Esophagus muscularis mucosa (tissue), 4 donors: ENCODE data around the gene RNF167. TPM values are rescaled to one million over a fixed set of nuclear protein-coding genes. Genes with fewer than 3 reads are reported as not detected.

Source experiments
- DNase-seq: peaks from one replicate; pipeline ENCODE4 v3.0.0-alpha.2; 2017; ENCODE audit errors: extremely low spot score
- H3K27ac ChIP-seq, 4 donors: fragments of 200-600 bp; sonication (generic); replicated peaks in 1 of 4; 1 replicate in 3 of 4; 2 replicates in 1 of 4; pipeline ENCODE4 v1.5.1; 2016 to 2019; ENCODE audit warnings: mild to moderate bottlenecking in 1 of 4
- H3K27me3 ChIP-seq, 4 donors: fragments of 200-600 bp; sonication (generic); one replicate each; pipeline versions ENCODE4 v1.5.1 to v1.6.0; 2016 to 2019
- H3K36me3 ChIP-seq, 4 donors: fragments of 200-600 bp; sonication (generic); one replicate each; pipeline ENCODE4 v1.5.1; 2016 to 2019
- H3K4me1 ChIP-seq, 4 donors: fragments of 200-600 bp; sonication (generic); one replicate each; pipeline ENCODE4 v1.5.1; 2016 to 2019
- H3K4me3 ChIP-seq, 4 donors: fragments of 200-600 bp; sonication (generic); 1 replicate in 2 of 4; 2 replicates in 2 of 4; pipeline ENCODE4 v1.5.1; 2016 to 2019; ENCODE audit warnings: mild to moderate bottlenecking in 4 of 4, moderate library complexity in 1 of 4
- H3K9me3 ChIP-seq, 4 donors: fragments of 200-600 bp; sonication (generic); 1 replicate in 3 of 4; 2 replicates in 1 of 4; pipeline ENCODE4 v1.5.1; 2016 to 2019
- CTCF ChIP-seq, 3 experiments: fragments of 200-600 bp in 2 of 3; fragments of 450-650 bp in 1 of 3; sonication (generic) in 2 of 3; IDR thresholded peaks; one replicate each; pipeline ENCODE4 v1.5.1; 2017 to 2019; ENCODE audit warnings: antibody characterized with exemption in 3 of 3, mild to moderate bottlenecking in 2 of 3, moderate library complexity in 1 of 3
- EP300 ChIP-seq: sonication (generic); formaldehyde crosslinking; IDR thresholded peaks from one replicate; pipeline ENCODE4 v1.6.1; 2017; ENCODE audit warnings: antibody characterized with exemption
- POLR2A ChIP-seq: fragments of 450-650 bp; IDR thresholded peaks from one replicate; pipeline ENCODE4 v1.6.1; 2017; ENCODE audit warnings: antibody characterized with exemption, moderate library complexity, mild to moderate bottlenecking, low read depth
- POLR2AphosphoS5 ChIP-seq, 2 donors: sonication (generic); formaldehyde crosslinking; IDR thresholded peaks; one replicate each; pipeline ENCODE4 v1.6.1; 2017; ENCODE audit warnings: antibody characterized with exemption in 2 of 2
- WGBS: methylation state at CpG from one replicate; pipeline ENCODE4 v1.1.5; 2018; 5-methylcytosine and 5-hydroxymethylcytosine counted together
- intact Hi-C: fragments of 100-400 bp; cut with DNase I; formaldehyde crosslinking; loops from one replicate; pipeline ENCODE4 v1.15.1; 2023
- small RNA-seq, 3 donors: library from RNA; depleted of rRNA; stranded (forward); fragments of <200 nt; gene quantifications; one replicate each; pipeline ENCODE3, GENCODE V24; 2016
- total RNA-seq, 4 donors: library from RNA; depleted of rRNA; stranded (reverse); fragments of >200 nt; gene quantifications; one replicate each; pipeline versions ENCODE4 v1.1.0 to v1.2.1, GENCODE V29; 2016

Gene RNF167
- total RNA-seq, 4 donors from 2014 or later, result 59.8 to 96.3 (median 69.5) TPM

- H3K36me3 ChIP-seq, result peaks cover 0 to 31% (median 22%) of the 10 kb centered on the region in 4 donors
- peak overlapping the region; percentile 80 to 96 (median 84) for H3K4me3 ChIP-seq
- intact Hi-C loops, result loop anchor here (5.0 kb wide), 2 partner anchors 51 to 81 kb away; no protein-coding TSS in a partner anchor
- 1% methylated on average over 28 of the region's 30 CpGs for WGBS
- TF ChIP-seq POLR2AphosphoS5 (IDR thresholded peaks at IDR 0.05) (no peak), POLR2A (no peak), EP300 (no peak), CTCF (IDR thresholded peaks at IDR 0.05) (no peak)
- peaks cover 22 to 34% (median 32%) of the 10 kb centered on the region in 4 donors for H3K4me1 ChIP-seq
- no peaks in the 10 kb centered on the region for H3K9me3 ChIP-seq
- DNase-seq, result no peak
- no peaks in the 10 kb centered on the region for H3K27me3 ChIP-seq
- H3K27ac ChIP-seq, result peak overlapping the region; percentile 90 to 98 (median 92)
Measured at GRCh38 chr17:4987767-4988567, 47.9 kb downstream of the RNF167 start.

DNA sequence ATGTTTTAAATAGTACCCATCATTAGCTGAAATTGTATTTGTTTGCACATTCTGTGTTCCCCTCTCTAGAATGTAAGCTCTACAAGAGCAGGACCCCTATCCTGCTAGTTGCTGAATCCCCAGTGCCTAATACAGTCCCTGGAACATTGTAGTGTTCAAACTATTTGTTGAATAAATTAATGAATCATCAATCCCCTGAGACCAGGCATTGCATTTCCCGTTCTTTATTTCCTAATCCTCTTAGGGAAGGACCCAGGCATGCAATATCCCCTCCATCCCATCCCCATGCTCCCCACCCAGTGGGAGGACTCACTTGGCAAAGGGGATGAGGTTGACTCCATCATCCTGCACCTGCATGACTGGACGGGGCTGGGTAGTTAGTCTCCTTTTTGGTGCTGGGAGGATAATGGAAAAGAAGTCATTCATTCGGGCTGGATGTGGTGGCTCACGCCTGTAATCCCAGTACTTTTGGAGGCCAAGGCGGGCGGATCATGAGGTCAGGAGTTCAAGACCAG is 54.1 kb downstream of the RNF167 start:
- intact Hi-C loops, result no loop called here
- H3K9me3 ChIP-seq, result no peaks in the 10 kb centered on the region
- WGBS, result 89% methylated on average over 6 of the region's 6 CpGs
- TF ChIP-seq EP300 (no peak), POLR2AphosphoS5 (IDR thresholded peaks at IDR 0.05) (no peak), CTCF (IDR thresholded peaks at IDR 0.05) (no peak), POLR2A (no peak)
- H3K27ac ChIP-seq, result no peak overlapping the region
- no peaks in the 10 kb centered on the region for H3K36me3 ChIP-seq
- H3K4me3 ChIP-seq, result no peak overlapping the region
- peaks cover 12 to 22% (median 18%) of the 10 kb centered on the region in 4 donors for H3K4me1 ChIP-seq
- no peak for DNase-seq
- H3K27me3 ChIP-seq, result no peaks in the 10 kb centered on the region

Small RNAs within 50 kb of the gene (small RNA-seq; reads per million reads assigned to genes)
- gene MIR6864 (0 to 0.51 (median 0.25) reads per million in 3 donors), gene MIR6865 (0 reads per million in 3 donors)

Other genes starting within 250 kb of the RNF167 start
- 10 to 100 TPM; 17.0 to 35.0 (median 24.0) TPM for gene PELP1, start 236.1 kb upstream of the RNF167 start, total RNA-seq
- 10 to 100 TPM; 25.4 to 41.4 (median 31.4) TPM for gene ARRB2, start 229.6 kb upstream of the RNF167 start, total RNA-seq
- gene MED11, start 208.8 kb upstream of the RNF167 start, total RNA-seq, result 10 to 100 TPM; 23.3 to 36.4 (median 26.6) TPM
- gene ZMYND15, start 200.4 kb upstream of the RNF167 start, total RNA-seq, result under 1 TPM in 3 of 4 donors, not detected in 1; 0.23 to 0.50 (median 0.42) TPM
- 10 to 100 TPM in 2 of 4 donors, 1 to 10 TPM in 2; 5.8 to 21.7 (median 9.4) TPM for gene CXCL16, start 200.3 kb upstream of the RNF167 start, total RNA-seq
- gene TM4SF5, start 168.4 kb upstream of the RNF167 start, total RNA-seq, result not detected
- 1 to 10 TPM in 3 of 4 donors, under 1 TPM in 1; 0.86 to 3.3 (median 2.6) TPM for gene VMO1, start 153.9 kb upstream of the RNF167 start, total RNA-seq
- gene GLTPD2, start 151.3 kb upstream of the RNF167 start, total RNA-seq, result not detected
- gene PSMB6, start 144.1 kb upstream of the RNF167 start, total RNA-seq, result 100 to 1,000 TPM; 162 to 205 (median 190) TPM
- 10 to 100 TPM in 3 of 4 donors, 1 to 10 TPM in 1; 9.6 to 15.2 (median 12.0) TPM for gene PLD2, start 133.1 kb upstream of the RNF167 start, total RNA-seq
- 10 to 100 TPM; 28.8 to 55.2 (median 38.8) TPM for gene MINK1, start 106.9 kb upstream of the RNF167 start, total RNA-seq
- gene C17orf107, start 40.7 kb upstream of the RNF167 start, total RNA-seq, result 1 to 10 TPM in 2 of 4 donors, under 1 TPM in 2; 0.32 to 1.5 (median 0.88) TPM
- gene CHRNE, start 37.2 kb upstream of the RNF167 start, total RNA-seq, result 1 to 10 TPM in 1 of 4 donors, under 1 TPM in 2, not detected in 1; 0.13 to 1.2 (median 0.63) TPM
- gene GP1BA, start 8.0 kb upstream of the RNF167 start, total RNA-seq, result under 1 TPM in 1 of 4 donors, not detected in 3; 0.33 TPM
- gene SLC25A11, start 222 bp upstream of the RNF167 start, total RNA-seq, result 10 to 100 TPM; 38.8 to 73.4 (median 55.5) TPM
- gene PFN1, start 8.3 kb downstream of the RNF167 start, total RNA-seq, result 1,000 to 10,000 TPM; 1,019 to 1,635 (median 1,341) TPM
- gene ENO3, start 10.9 kb downstream of the RNF167 start, total RNA-seq, result 1 to 10 TPM; 1.2 to 7.2 (median 2.1) TPM
- gene SPAG7, start 27.5 kb downstream of the RNF167 start, total RNA-seq, result 10 to 100 TPM; 45.5 to 74.7 (median 63.6) TPM
- gene CAMTA2, start 47.4 kb downstream of the RNF167 start, total RNA-seq, result 10 to 100 TPM; 24.0 to 48.2 (median 28.4) TPM
- 1 to 10 TPM; 1.3 to 4.6 (median 3.0) TPM for gene INCA1, start 57.3 kb downstream of the RNF167 start, total RNA-seq
- 100 to 1,000 TPM; 157 to 251 (median 187) TPM for gene KIF1C, start 57.7 kb downstream of the RNF167 start, total RNA-seq
- gene SLC52A1, start 95.2 kb downstream of the RNF167 start, total RNA-seq, result not detected
- gene ZFP3, start 138.2 kb downstream of the RNF167 start, total RNA-seq, result 1 to 10 TPM; 4.1 to 6.2 (median 5.3) TPM
- gene ZNF232, start 171.6 kb downstream of the RNF167 start, total RNA-seq, result 10 to 100 TPM in 2 of 4 donors, 1 to 10 TPM in 2; 8.4 to 12.5 (median 10.8) TPM
- 1 to 10 TPM in 1 of 4 donors, under 1 TPM in 2, not detected in 1; 0.06 to 2.9 (median 0.33) TPM for gene USP6, start 175.8 kb downstream of the RNF167 start, total RNA-seq